Endothelial cell of umbilical vein (primary cell): Measurements from ENCODE around the gene TCP11. TPM values are rescaled to one million over a fixed set of nuclear protein-coding genes. Genes with fewer than 3 reads are reported as not detected.

Experiments used
- BruUV-seq: library from RNA; stranded (reverse); fragments of 400-500 nt; replicated peaks from 2 replicates; lab custom pipeline; 2021; lab: Mats Ljungman, UMichigan
- CTCF ChIA-PET: fragments of 300-600, 350-600 bp; sonication (Branson Sonifier 250); formaldehyde crosslinking; loops from one replicate; lab custom pipeline; 2021; ENCODE audit warnings: antibody characterized with exemption, inconsistent platforms; lab: Charles Lee
- POLR2A ChIA-PET: fragments of 300-600, 350-600 bp; sonication (Branson Sonifier 250); formaldehyde crosslinking; loops from one replicate; lab custom pipeline; 2021; ENCODE audit warnings: antibody characterized with exemption, inconsistent platforms; lab: Charles Lee
- DNase-seq: peaks from one replicate; pipeline ENCODE4 v3.0.0-alpha.2; 2011; ENCODE audit warnings: low read depth, low spot score
- FAIRE-seq: peaks from 2 replicates; lab custom pipeline; 2011; peaks lifted over from hg19 to GRCh38; lab: Jason Lieb, UNC
- H2AFZ ChIP-seq: 2 replicates; pipeline ENCODE4 v1.6.0; 2012; ENCODE audit warnings: low read depth, low read length, control low read depth, inconsistent platforms
- H3K27ac ChIP-seq: 2 replicates; pipeline ENCODE4 v1.5.1; 2011; ENCODE audit warnings: low read depth, mild to moderate bottlenecking, control low read depth, low read length, moderate library complexity; ENCODE audit not compliant: insufficient read depth
- H3K27me3 ChIP-seq, 2 experiments: 2 replicates each; pipeline versions ENCODE4 v1.6.0 to v1.6.1; 2011; ENCODE audit warnings: low read length in 2 of 2, mixed read lengths in 1 of 2; ENCODE audit not compliant: control insufficient read depth in 2 of 2, insufficient read depth in 2 of 2
- H3K36me3 ChIP-seq, 2 experiments: 2 replicates in 1 of 2; 3 replicates in 1 of 2; pipeline ENCODE4 v1.5.1; 2011; ENCODE audit warnings: low read length in 2 of 2, mild to moderate bottlenecking in 1 of 2, moderate library complexity in 1 of 2; ENCODE audit not compliant: control insufficient read depth in 2 of 2, insufficient read depth in 2 of 2; ENCODE audit errors: extremely low read depth in 1 of 2
- H3K4me1 ChIP-seq: 3 replicates; pipeline ENCODE4 v1.5.1; 2011; ENCODE audit warnings: mild to moderate bottlenecking, low read length; ENCODE audit not compliant: control insufficient read depth, insufficient read depth; ENCODE audit errors: extremely low read depth
- H3K4me2 ChIP-seq: 2 replicates; pipeline ENCODE4 v1.6.1; 2011; ENCODE audit warnings: low read length, control low read depth, mixed read lengths; ENCODE audit not compliant: insufficient read depth
- H3K4me3 ChIP-seq, 3 experiments: fragments of 200-600 bp in 1 of 3; sonication (generic), shearing (Covaris generic) in 1 of 3; replicated peaks in 1 of 3; 2 replicates each; pipeline ENCODE4 v1.5.1; 2011 to 2016; ENCODE audit warnings: control low read depth in 3 of 3, low read length in 3 of 3, mild to moderate bottlenecking in 2 of 3, inconsistent platforms in 1 of 3, low read depth in 1 of 3, moderate library complexity in 1 of 3; ENCODE audit not compliant: insufficient read depth in 1 of 3
- H3K79me2 ChIP-seq: 2 replicates; pipeline ENCODE4 v1.6.0; 2012; ENCODE audit warnings: low read length, inconsistent platforms; ENCODE audit not compliant: control insufficient read depth, insufficient read depth
- H3K9ac ChIP-seq: replicated peaks from 2 replicates; pipeline ENCODE3; 2011; ENCODE audit warnings: low read length, control low read depth; ENCODE audit not compliant: insufficient read depth; ENCODE audit errors: extremely low read depth
- H3K9me1 ChIP-seq: replicated peaks from 3 replicates; pipeline ENCODE4 v1.6.0; 2011; ENCODE audit warnings: mild to moderate bottlenecking, low read length; ENCODE audit not compliant: control insufficient read depth, insufficient read depth; ENCODE audit errors: extremely low read depth
- H3K9me3 ChIP-seq: replicated peaks from 2 replicates; pipeline ENCODE4 v1.5.1; 2012; ENCODE audit warnings: low read length, inconsistent platforms; ENCODE audit not compliant: control insufficient read depth, insufficient read depth
- H4K20me1 ChIP-seq: replicated peaks from 2 replicates; pipeline ENCODE3; 2011; ENCODE audit warnings: mild to moderate bottlenecking, low read length; ENCODE audit not compliant: control insufficient read depth, insufficient read depth; ENCODE audit errors: extremely low read depth
- EZH2 ChIP-seq: IDR thresholded peaks from 2 replicates; pipeline ENCODE4 v1.6.1; 2012; ENCODE audit warnings: borderline replicate concordance, low read depth, mild to moderate bottlenecking, moderate library complexity, low read length, inconsistent platforms; ENCODE audit not compliant: severe bottlenecking
- FOS ChIP-seq: IDR thresholded peaks from 2 replicates; pipeline ENCODE4 v1.6.1; 2011; ENCODE audit warnings: mild to moderate bottlenecking, low read length, moderate library complexity, borderline replicate concordance; ENCODE audit not compliant: insufficient read depth
- GATA2 ChIP-seq: IDR thresholded peaks from 2 replicates; pipeline ENCODE4 v1.7.0; 2011; ENCODE audit warnings: low read depth, mild to moderate bottlenecking, moderate library complexity, mixed read lengths, low read length; ENCODE audit not compliant: insufficient read length, insufficient read depth
- JUN ChIP-seq: IDR thresholded peaks from 2 replicates; pipeline ENCODE4 v1.6.1; 2011; ENCODE audit warnings: borderline replicate concordance, low read depth; ENCODE audit not compliant: insufficient read length, insufficient read depth
- MYC ChIP-seq: IDR thresholded peaks from one replicate; pipeline ENCODE4 v1.6.1; 2011; ENCODE audit warnings: mild to moderate bottlenecking, low read depth, low read length
- POLR2A ChIP-seq: IDR thresholded peaks from 2 replicates; pipeline ENCODE4 v1.6.1; 2012; ENCODE audit warnings: low read depth, mild to moderate bottlenecking, control low read depth, low read length
- POLR2AphosphoS5 ChIP-seq: IDR thresholded peaks from 2 replicates; pipeline ENCODE4 v1.6.1; 2012; ENCODE audit warnings: low read depth, mild to moderate bottlenecking, control low read depth, low read length, moderate library complexity; ENCODE audit not compliant: insufficient read depth
- dilution Hi-C: fragments of 300-500 bp; cut with MboI; formaldehyde crosslinking; loops from one replicate; pipeline ENCODE4 v1.15.0; 2019; ENCODE audit warnings: low sequenced_read_pairs; ENCODE audit not compliant: extremely low pct_ligation_motif_present
- intact Hi-C: fragments of 100-400 bp; cut with micrococcal nuclease; formaldehyde crosslinking; loops from one replicate; pipeline ENCODE4 v1.10.0; 2022
- polyA plus RNA-seq, 4 experiments: library from polyadenylated mRNA; depleted of rRNA in 3 of 4; stranded (reverse) in 3 of 4; unstranded in 1 of 4; fragments of >200 nt; gene quantifications; 2 replicates each; pipeline versions ENCODE4 v1.2.1 to v1.2.3, GENCODE V29; 2011 to 2012; ENCODE audit warnings: missing spikeins in 1 of 4
- total RNA-seq: library from RNA; stranded (reverse); gene quantifications from 2 replicates; pipeline ENCODE4 v1.2.3, GENCODE V29; 2021
- TF ChIP-seq, protein P1 (sequence below), 2 donors: IDR thresholded peaks; 1 replicate in 1 of 2; 2 replicates in 1 of 2; pipeline ENCODE4 v1.5.1; 2011; ENCODE audit warnings: low read length in 2 of 2, mild to moderate bottlenecking in 2 of 2, moderate library complexity in 2 of 2, control low read depth in 1 of 2, inconsistent platforms in 1 of 2, low read depth in 1 of 2; ENCODE audit not compliant: insufficient read depth in 1 of 2; ENCODE audit errors: extremely low read depth in 1 of 2
- TF ChIP-seq, protein P2 (sequence below): IDR thresholded peaks from 2 replicates; pipeline ENCODE4 v1.6.1; 2011; ENCODE audit not compliant: insufficient read depth, insufficient read length

TCP11 gene
- total and polyA plus RNA-seq, 2 donors (not counting 3 experiments of a cell fraction or from before 2014, with no cell fraction given) = 0.18 TPM; not detected in 1

- no peak overlapping the region for H3K9ac ChIP-seq
- TF ChIP-seq GATA2 = no peak
- no peak for TF ChIP-seq JUN
- no peak for TF ChIP-seq MYC
- TF ChIP-seq, protein P1, sequence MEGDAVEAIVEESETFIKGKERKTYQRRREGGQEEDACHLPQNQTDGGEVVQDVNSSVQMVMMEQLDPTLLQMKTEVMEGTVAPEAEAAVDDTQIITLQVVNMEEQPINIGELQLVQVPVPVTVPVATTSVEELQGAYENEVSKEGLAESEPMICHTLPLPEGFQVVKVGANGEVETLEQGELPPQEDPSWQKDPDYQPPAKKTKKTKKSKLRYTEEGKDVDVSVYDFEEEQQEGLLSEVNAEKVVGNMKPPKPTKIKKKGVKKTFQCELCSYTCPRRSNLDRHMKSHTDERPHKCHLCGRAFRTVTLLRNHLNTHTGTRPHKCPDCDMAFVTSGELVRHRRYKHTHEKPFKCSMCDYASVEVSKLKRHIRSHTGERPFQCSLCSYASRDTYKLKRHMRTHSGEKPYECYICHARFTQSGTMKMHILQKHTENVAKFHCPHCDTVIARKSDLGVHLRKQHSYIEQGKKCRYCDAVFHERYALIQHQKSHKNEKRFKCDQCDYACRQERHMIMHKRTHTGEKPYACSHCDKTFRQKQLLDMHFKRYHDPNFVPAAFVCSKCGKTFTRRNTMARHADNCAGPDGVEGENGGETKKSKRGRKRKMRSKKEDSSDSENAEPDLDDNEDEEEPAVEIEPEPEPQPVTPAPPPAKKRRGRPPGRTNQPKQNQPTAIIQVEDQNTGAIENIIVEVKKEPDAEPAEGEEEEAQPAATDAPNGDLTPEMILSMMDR (IDR thresholded peaks at IDR 0.05; ENCODE audit: extremely low read depth in 1 of 2, insufficient read depth in 1 of 2, low read depth in 1 of 2, low read length in 2 of 2) = no peak
- TF ChIP-seq POLR2AphosphoS5 = no peak
- TF ChIP-seq, protein P2, sequence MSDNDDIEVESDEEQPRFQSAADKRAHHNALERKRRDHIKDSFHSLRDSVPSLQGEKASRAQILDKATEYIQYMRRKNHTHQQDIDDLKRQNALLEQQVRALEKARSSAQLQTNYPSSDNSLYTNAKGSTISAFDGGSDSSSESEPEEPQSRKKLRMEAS = no peak
- no peak for TF ChIP-seq POLR2A
- TF ChIP-seq EZH2 = no peak
- no peak for TF ChIP-seq FOS
- no peak overlapping the region for H3K4me3 ChIP-seq
- H3K27ac ChIP-seq = no peak overlapping the region
- H4K20me1 ChIP-seq = no peaks in the 10 kb centered on the region
- BruUV-seq = no TSS peak
- H3K4me2 ChIP-seq = no peak overlapping the region
- peaks cover 3 to 5% of the 10 kb centered on the region in 2 experiments for H3K27me3 ChIP-seq
- ChIA-PET POLR2A (no interaction called here), CTCF (no interaction called here)
- dilution Hi-C loops = no loop called here
- intact Hi-C loops = no loop called here
- no peak overlapping the region for H2AFZ ChIP-seq
- DNase-seq (no peak), FAIRE-seq (no peak)
- H3K9me1 ChIP-seq = no peaks in the 10 kb centered on the region
- H3K36me3 ChIP-seq = no peaks in the 10 kb centered on the region
- no peaks in the 10 kb centered on the region for H3K79me2 ChIP-seq
- no peaks in the 10 kb centered on the region for H3K9me3 ChIP-seq
- H3K4me1 ChIP-seq = no peaks in the 10 kb centered on the region
Measured at GRCh38 chr6:35168461-35168861, 27.3 kb upstream of the TCP11 start.
